Gastrocnemius medialis (tissue), 4 donors: ENCODE measurements around the gene KCNAB2. TPM values are rescaled to one million over a fixed set of nuclear protein-coding genes. Genes with fewer than 3 reads are reported as not detected.

Experiments used
- ATAC-seq, 2 donors: fragments of 150-250 bp; one replicate each; pipeline ENCODE4 v1.9.1; 2016
- DNase-seq, 2 donors: peaks; one replicate each; pipeline ENCODE4 v3.0.0-alpha.2; 2019
- H3K27ac ChIP-seq, 4 donors: fragments of 200-600 bp; sonication (generic); 1 replicate in 1 of 4; 2 replicates in 3 of 4; pipeline ENCODE4 v1.5.1; 2016 to 2018; ENCODE audit warnings: mild to moderate bottlenecking in 2 of 4, moderate library complexity in 1 of 4
- H3K27me3 ChIP-seq, 3 donors: fragments of 200-600 bp; sonication (generic) in 2 of 3; 1 replicate in 1 of 3; 2 replicates in 2 of 3; pipeline versions ENCODE4 v1.5.1 to v1.6.0; 2016 to 2019; ENCODE audit warnings: mild to moderate bottlenecking in 1 of 3, moderate library complexity in 1 of 3
- H3K36me3 ChIP-seq, 2 donors: fragments of 200-600 bp; sonication (generic) in 1 of 2; one replicate each; pipeline ENCODE4 v1.5.1; 2017 to 2018
- H3K4me1 ChIP-seq, 2 donors: fragments of 200-600 bp; sonication (generic) in 1 of 2; one replicate each; pipeline ENCODE4 v1.5.1; 2016 to 2017; ENCODE audit warnings: mild to moderate bottlenecking in 2 of 2
- H3K4me3 ChIP-seq, 4 donors: fragments of 200-600 bp; sonication (generic) in 3 of 4; 1 replicate in 1 of 4; 2 replicates in 3 of 4; pipeline ENCODE4 v1.5.1; 2016 to 2019; ENCODE audit warnings: mild to moderate bottlenecking in 2 of 4
- H3K9me3 ChIP-seq, 3 donors: fragments of 200-600 bp; sonication (generic) in 2 of 3; 1 replicate in 1 of 3; 2 replicates in 2 of 3; pipeline ENCODE4 v1.5.1; 2016 to 2019
- POLR2A ChIP-seq, 2 donors: fragments of 450-650 bp; IDR thresholded peaks; one replicate each; pipeline ENCODE4 v1.6.1; 2017; ENCODE audit warnings: antibody characterized with exemption in 2 of 2, mild to moderate bottlenecking in 2 of 2, moderate library complexity in 2 of 2
- in situ Hi-C, 4 donors: fragments of 200-750 bp; cut with MboI; loops; one replicate each; pipeline versions ENCODE4 v1.15.0 to v1.8.0; 2017; ENCODE audit warnings: low sequenced_read_pairs in 4 of 4
- intact Hi-C: fragments of 100-400 bp; cut with DNase I; formaldehyde crosslinking; loops from one replicate; pipeline ENCODE4 v1.15.1; 2023; ENCODE audit warnings: low total_unique reads
- total RNA-seq, 4 donors: library from RNA; depleted of rRNA; stranded (reverse); fragments of >200 nt; gene quantifications; one replicate each; pipeline versions ENCODE4 v1.1.0 to v1.2.3, GENCODE V29; 2016
- TF ChIP-seq, protein P1 (sequence below), 5 experiments: fragments of 450-650 bp in 3 of 5; fragments of 200-600 bp in 2 of 5; sonication (generic) in 2 of 5; IDR thresholded peaks in 4 of 5; conservative IDR thresholded peaks in 1 of 5; 1 replicate in 4 of 5; 2 replicates in 1 of 5; pipeline ENCODE4 v1.5.1; 2016 to 2019; ENCODE audit warnings: antibody characterized with exemption in 5 of 5, mild to moderate bottlenecking in 3 of 5, moderate library complexity in 3 of 5

KCNAB2 gene
- total RNA-seq, 4 donors from 2014 or later = 2.8 to 7.8 (median 4.5) TPM

- Histone ChIP-seq H3K36me3 (no peaks in the 10 kb centered on the region), H3K4me3 (no peak overlapping the region), H3K27me3 (peaks cover 16 to 35% (median 27%) of the 10 kb centered on the region in 3 donors), H3K27ac (no peak overlapping the region), H3K9me3 (no peaks in the 10 kb centered on the region), H3K4me1 (peaks cover 0 to 3% of the 10 kb centered on the region in 2 donors)
- no peak for TF ChIP-seq POLR2A (IDR thresholded peaks at IDR 0.05)
- TF ChIP-seq, protein P1, sequence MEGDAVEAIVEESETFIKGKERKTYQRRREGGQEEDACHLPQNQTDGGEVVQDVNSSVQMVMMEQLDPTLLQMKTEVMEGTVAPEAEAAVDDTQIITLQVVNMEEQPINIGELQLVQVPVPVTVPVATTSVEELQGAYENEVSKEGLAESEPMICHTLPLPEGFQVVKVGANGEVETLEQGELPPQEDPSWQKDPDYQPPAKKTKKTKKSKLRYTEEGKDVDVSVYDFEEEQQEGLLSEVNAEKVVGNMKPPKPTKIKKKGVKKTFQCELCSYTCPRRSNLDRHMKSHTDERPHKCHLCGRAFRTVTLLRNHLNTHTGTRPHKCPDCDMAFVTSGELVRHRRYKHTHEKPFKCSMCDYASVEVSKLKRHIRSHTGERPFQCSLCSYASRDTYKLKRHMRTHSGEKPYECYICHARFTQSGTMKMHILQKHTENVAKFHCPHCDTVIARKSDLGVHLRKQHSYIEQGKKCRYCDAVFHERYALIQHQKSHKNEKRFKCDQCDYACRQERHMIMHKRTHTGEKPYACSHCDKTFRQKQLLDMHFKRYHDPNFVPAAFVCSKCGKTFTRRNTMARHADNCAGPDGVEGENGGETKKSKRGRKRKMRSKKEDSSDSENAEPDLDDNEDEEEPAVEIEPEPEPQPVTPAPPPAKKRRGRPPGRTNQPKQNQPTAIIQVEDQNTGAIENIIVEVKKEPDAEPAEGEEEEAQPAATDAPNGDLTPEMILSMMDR (IDR thresholded peaks at IDR 0.05 in 4 of 5, conservative IDR thresholded peaks at IDR 0.05 in 1 of 5) = no peak
- DNase-seq (no peak), ATAC-seq (no peak)
- intact Hi-C loops (no loop called here), in situ Hi-C loops (no loop called here)
Observed at GRCh38 chr1:6144175-6144574, 98.5 kb downstream of the KCNAB2 start.

GRCh38 chr1:6144647-6145395 is 99.1 kb downstream of the KCNAB2 start:
- intact Hi-C loops (no loop called here), in situ Hi-C loops (no loop called here)
- H3K27ac ChIP-seq = no peak overlapping the region
- peaks cover 0 to 3% of the 10 kb centered on the region in 2 donors for H3K4me1 ChIP-seq
- peaks cover 20 to 36% (median 31%) of the 10 kb centered on the region in 3 donors for H3K27me3 ChIP-seq
- no peak for ATAC-seq
- H3K36me3 ChIP-seq = no peaks in the 10 kb centered on the region
- H3K9me3 ChIP-seq = no peaks in the 10 kb centered on the region
- H3K4me3 ChIP-seq = no peak overlapping the region
- TF ChIP-seq, protein P1 (IDR thresholded peaks at IDR 0.05 in 4 of 5, conservative IDR thresholded peaks at IDR 0.05 in 1 of 5) = no peak
- TF ChIP-seq POLR2A (IDR thresholded peaks at IDR 0.05) = no peak
- DNase-seq = no peak

DNA sequence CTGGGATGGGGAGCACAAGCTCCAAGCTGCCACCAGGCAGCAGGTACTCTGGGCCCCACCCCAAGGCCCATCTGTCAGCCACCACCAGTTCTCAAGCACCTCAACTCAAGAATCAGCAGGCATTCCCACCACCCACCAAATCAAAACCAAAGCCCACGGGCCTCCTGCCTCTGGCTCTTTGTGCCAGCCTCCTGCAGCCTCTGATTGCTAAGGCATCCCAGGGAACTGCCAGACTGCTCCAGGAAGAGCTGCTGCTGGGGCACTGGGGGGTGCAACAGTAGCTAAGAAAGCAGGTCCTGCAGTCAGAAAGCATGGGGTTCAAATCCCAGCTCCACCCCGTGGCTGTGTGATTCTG is 99.7 kb downstream of the KCNAB2 start:
- Histone ChIP-seq H3K9me3 (no peaks in the 10 kb centered on the region), H3K27me3 (peaks cover 20 to 36% (median 31%) of the 10 kb centered on the region in 3 donors), H3K4me3 (no peak overlapping the region), H3K4me1 (peaks cover 0 to 3% of the 10 kb centered on the region in 2 donors), H3K27ac (no peak overlapping the region), H3K36me3 (no peaks in the 10 kb centered on the region)
- DNase-seq = no peak
- no peak for ATAC-seq
- intact Hi-C loops = no loop called here
- TF ChIP-seq POLR2A (IDR thresholded peaks at IDR 0.05) = no peak
- TF ChIP-seq, protein P1 (IDR thresholded peaks at IDR 0.05 in 4 of 5, conservative IDR thresholded peaks at IDR 0.05 in 1 of 5) = no peak
- in situ Hi-C loops = no loop called here

- Histone ChIP-seq H3K9me3 (no peaks in the 10 kb centered on the region), H3K4me1 (peaks cover 0 to 3% of the 10 kb centered on the region in 2 donors), H3K36me3 (no peaks in the 10 kb centered on the region), H3K4me3 (no peak overlapping the region), H3K27me3 (peaks cover 20 to 36% (median 31%) of the 10 kb centered on the region in 3 donors), H3K27ac (no peak overlapping the region)
- in situ Hi-C loops = no loop called here
- TF ChIP-seq POLR2A (IDR thresholded peaks at IDR 0.05) = no peak
- TF ChIP-seq, protein P1 (IDR thresholded peaks at IDR 0.05 in 4 of 5, conservative IDR thresholded peaks at IDR 0.05 in 1 of 5) = no peak
- no peak for ATAC-seq
- no peak for DNase-seq
- intact Hi-C loops = no loop called here
Observed at GRCh38 chr1:6145864-6146410, 100.2 kb downstream of the KCNAB2 start.
